SK-N-SH (cell line): ENCODE data around the gene ENDOV.

Experiments used
- CTCF ChIP-seq: fragments of 200-600 bp; sonication (generic); IDR thresholded peaks from 2 replicates; pipeline ENCODE4 v1.6.1; 2017; ENCODE audit warnings: antibody characterized with exemption, mild to moderate bottlenecking, moderate library complexity
- ELF1 ChIP-seq: IDR thresholded peaks from 2 replicates; pipeline ENCODE4 v1.4.0; 2012
- EP300 ChIP-seq, 2 experiments: IDR thresholded peaks; 2 replicates each; pipeline versions ENCODE4 v1.4.0 to v1.6.1; 2012; ENCODE audit warnings: borderline replicate concordance in 1 of 2, low read depth in 1 of 2, low read length in 1 of 2
- EZH2phosphoT487 ChIP-seq: fragments of 200-600 bp; sonication (generic); IDR thresholded peaks from 2 replicates; pipeline ENCODE4 v1.6.1; 2017; ENCODE audit warnings: low read depth, mixed run types, mild to moderate bottlenecking, antibody characterized with exemption, moderate library complexity, borderline replicate concordance
- FOXJ3 ChIP-seq: sonication (generic); formaldehyde crosslinking; IDR thresholded peaks from 2 replicates; pipeline ENCODE4 v1.5.1; 2020; ENCODE audit warnings: mild to moderate bottlenecking, missing genetic modification reagents
- MAX ChIP-seq: IDR thresholded peaks from 2 replicates; pipeline ENCODE4 v1.4.0; 2012; ENCODE audit warnings: low read depth
- PBX3 ChIP-seq: IDR thresholded peaks from 2 replicates; pipeline ENCODE4; 2012
- POLR2AphosphoS5 ChIP-seq: IDR thresholded peaks from 2 replicates; pipeline ENCODE4 v1.6.1; 2012; ENCODE audit warnings: low read depth, low read length
- RXRA ChIP-seq: IDR thresholded peaks from 2 replicates; pipeline ENCODE4 v1.4.0; 2012; ENCODE audit warnings: low read depth, mild to moderate bottlenecking, borderline replicate concordance
- SMC3 ChIP-seq: IDR thresholded peaks from 2 replicates; pipeline ENCODE4 v1.6.1; 2012; ENCODE audit warnings: low read depth, low read length, improper control_type of control experiment
- YY1 ChIP-seq: IDR thresholded peaks from 2 replicates; pipeline ENCODE4 v1.4.0; 2012; ENCODE audit warnings: low read depth, mild to moderate bottlenecking

- no peak for TF ChIP-seq FOXJ3 (CRISPR knock-in tag)
- no peak for TF ChIP-seq PBX3
- TF ChIP-seq MAX, result no peak
- no peak for TF ChIP-seq YY1
- TF ChIP-seq SMC3, result no peak
- TF ChIP-seq CTCF, result no peak
- TF ChIP-seq RXRA, result no peak
- no peak for TF ChIP-seq EP300 (IDR thresholded peaks at IDR 0.05; ENCODE audit: borderline replicate concordance in 1 of 2, low read depth in 1 of 2, low read length in 1 of 2)
- no peak for TF ChIP-seq POLR2AphosphoS5
- no peak for TF ChIP-seq ELF1
- TF ChIP-seq EZH2phosphoT487, result no peak
Measured at GRCh38 chr17:80457236-80457856, 42.4 kb downstream of the ENDOV start.
